SK-N-SH treated with all-trans-retinoic acid at 6 μM for 48 hours (cell line): ENCODE results near the gene OSGIN1.

ENCODE experiments used
- ARNTL ChIP-seq: fragments of 450-650 bp; formaldehyde crosslinking; IDR thresholded peaks from 2 replicates; pipeline ENCODE4 v1.5.0; 2020; ENCODE audit warnings: low read depth, mild to moderate bottlenecking, moderate library complexity, borderline replicate concordance
- BACH2 ChIP-seq: fragments of 250-450 bp; sonication (Bioruptor Pico); IDR thresholded peaks from 2 replicates; pipeline ENCODE4 v1.9.0; 2021; ENCODE audit warnings: mild to moderate bottlenecking, borderline replicate concordance
- TF ChIP-seq, protein P1 (sequence below): fragments of 250-450 bp; sonication (Bioruptor Pico); IDR thresholded peaks from 2 replicates; pipeline ENCODE4 v1.5.1; 2021; ENCODE audit warnings: mild to moderate bottlenecking, moderate library complexity

DNA sequence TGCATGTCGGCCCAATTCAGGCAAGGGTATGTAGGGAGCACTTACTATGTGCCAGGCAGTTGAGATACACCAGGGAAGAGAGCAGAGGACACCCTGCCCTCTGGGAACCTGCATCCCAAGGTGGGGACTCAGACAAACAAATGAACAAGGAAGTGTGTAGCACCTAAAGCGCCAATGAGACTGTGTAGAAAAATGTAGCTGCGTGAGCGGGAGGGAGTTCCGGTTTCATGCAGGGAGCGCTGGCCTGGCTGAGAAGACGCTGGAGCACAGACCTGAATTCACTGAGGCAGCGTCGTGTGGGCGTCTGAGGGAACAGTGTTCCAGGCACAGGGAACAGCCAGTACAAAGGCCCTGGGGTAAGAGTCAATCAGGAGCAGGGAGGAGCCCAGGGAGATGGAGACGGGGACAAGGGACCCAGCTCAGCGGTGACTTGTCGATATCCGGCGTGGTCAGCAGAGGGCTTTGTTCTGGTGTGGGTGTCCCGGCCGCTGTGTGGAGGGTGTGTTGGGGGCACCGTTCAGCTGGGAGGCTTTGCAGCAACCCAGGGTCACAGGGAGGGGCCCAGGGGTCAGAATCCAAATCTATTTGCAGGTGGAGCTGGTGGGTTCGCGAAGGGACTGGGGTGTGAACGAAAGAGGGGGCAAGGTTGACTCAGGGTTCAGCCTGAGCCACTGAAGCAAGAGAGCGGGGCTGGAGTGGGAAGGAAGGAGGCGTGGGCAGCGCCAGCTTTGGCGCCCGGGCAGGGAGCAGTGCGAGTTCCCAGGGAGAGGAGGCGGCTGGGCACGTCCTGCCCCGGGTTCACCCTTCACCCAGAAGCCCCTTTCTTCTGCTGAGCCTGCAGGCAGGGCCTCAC lies 17.8 kb upstream of the OSGIN1 start:
- TF ChIP-seq, protein P1, sequence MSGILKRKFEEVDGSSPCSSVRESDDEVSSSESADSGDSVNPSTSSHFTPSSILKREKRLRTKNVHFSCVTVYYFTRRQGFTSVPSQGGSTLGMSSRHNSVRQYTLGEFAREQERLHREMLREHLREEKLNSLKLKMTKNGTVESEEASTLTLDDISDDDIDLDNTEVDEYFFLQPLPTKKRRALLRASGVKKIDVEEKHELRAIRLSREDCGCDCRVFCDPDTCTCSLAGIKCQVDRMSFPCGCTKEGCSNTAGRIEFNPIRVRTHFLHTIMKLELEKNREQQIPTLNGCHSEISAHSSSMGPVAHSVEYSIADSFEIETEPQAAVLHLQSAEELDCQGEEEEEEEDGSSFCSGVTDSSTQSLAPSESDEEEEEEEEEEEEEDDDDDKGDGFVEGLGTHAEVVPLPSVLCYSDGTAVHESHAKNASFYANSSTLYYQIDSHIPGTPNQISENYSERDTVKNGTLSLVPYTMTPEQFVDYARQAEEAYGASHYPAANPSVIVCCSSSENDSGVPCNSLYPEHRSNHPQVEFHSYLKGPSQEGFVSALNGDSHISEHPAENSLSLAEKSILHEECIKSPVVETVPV = no peak
- TF ChIP-seq BACH2 (CRISPR knock-in tag) (no peak), ARNTL (CRISPR knock-in tag) (no peak)
